Epidermal melanocyte (primary cell): ENCODE data around the gene ABHD12.

ENCODE experiments used
- DNase-seq: peaks from one replicate; pipeline ENCODE4 v3.0.0; 2011; ENCODE audit warnings: low spot score; ENCODE audit not compliant: insufficient read length

ABHD12 gene

GRCh38 chr20:25308671-25309394, 81.8 kb downstream of the ABHD12 start:
- no peak for DNase-seq

- DNase-seq = no peak
These were observed 82.5 kb downstream of the ABHD12 start for GRCh38 chr20:25308083-25308491.

- DNase-seq = no peak
These were observed 83.4 kb downstream of the ABHD12 start for GRCh38 chr20:25306991-25307903.

- DNase-seq = no peak
These were observed 86.5 kb downstream of the ABHD12 start for GRCh38 chr20:25304025-25304549.

- DNase-seq = no peak
These were observed 87.2 kb downstream of the ABHD12 start for GRCh38 chr20:25303292-25304024.

GRCh38 chr20:25302596-25302995, 88.0 kb downstream of the ABHD12 start:
- no peak for DNase-seq

GRCh38 chr20:25301357-25301920, 89.2 kb downstream of the ABHD12 start:
- no peak for DNase-seq

GRCh38 chr20:25300496-25301170, 90.0 kb downstream of the ABHD12 start:
- DNase-seq = no peak

- DNase-seq = no peak
These were observed 90.8 kb downstream of the ABHD12 start for GRCh38 chr20:25299806-25300205.

- DNase-seq = no peak
These were observed 93.3 kb downstream of the ABHD12 start for GRCh38 chr20:25297141-25297905.

GRCh38 chr20:25296094-25297093, 94.2 kb downstream of the ABHD12 start:
- DNase-seq = no peak

- no peak for DNase-seq
These were observed 95.1 kb downstream of the ABHD12 start for GRCh38 chr20:25295386-25296093.

- peak; percentile 68 for DNase-seq
These were observed 95.9 kb downstream of the ABHD12 start for GRCh38 chr20:25294459-25295385.

GRCh38 chr20:25293910-25294458, 96.7 kb downstream of the ABHD12 start:
- no peak for DNase-seq

GRCh38 chr20:25293507-25293906, 97.1 kb downstream of the ABHD12 start:
- no peak for DNase-seq

- DNase-seq = no peak
These were observed 98.3 kb downstream of the ABHD12 start for GRCh38 chr20:25292176-25292891.
